HFF-Myc (cell line): ENCODE data around the gene MGAT5.

ENCODE experiments used
- DNase-seq: peaks from one replicate; pipeline ENCODE4 v3.0.0-alpha.2; 2011; ENCODE audit warnings: low read depth; ENCODE audit errors: extremely low read depth
- H3K4me3 ChIP-seq: replicated peaks from 2 replicates; pipeline ENCODE4 v1.5.1; 2011; ENCODE audit warnings: low read depth, mild to moderate bottlenecking, control low read depth, low read length
- TF ChIP-seq, protein P1 (sequence below): IDR thresholded peaks from 2 replicates; pipeline ENCODE4 v1.5.1; 2012; ENCODE audit warnings: mild to moderate bottlenecking, low read depth, low read length, control low read depth; ENCODE audit errors: missing control alignments

The MGAT5 gene

GRCh38 chr2:134377730-134378129 lies 123.9 kb downstream of the MGAT5 start:
- H3K4me3 ChIP-seq, result no peak overlapping the region
- TF ChIP-seq, protein P1, sequence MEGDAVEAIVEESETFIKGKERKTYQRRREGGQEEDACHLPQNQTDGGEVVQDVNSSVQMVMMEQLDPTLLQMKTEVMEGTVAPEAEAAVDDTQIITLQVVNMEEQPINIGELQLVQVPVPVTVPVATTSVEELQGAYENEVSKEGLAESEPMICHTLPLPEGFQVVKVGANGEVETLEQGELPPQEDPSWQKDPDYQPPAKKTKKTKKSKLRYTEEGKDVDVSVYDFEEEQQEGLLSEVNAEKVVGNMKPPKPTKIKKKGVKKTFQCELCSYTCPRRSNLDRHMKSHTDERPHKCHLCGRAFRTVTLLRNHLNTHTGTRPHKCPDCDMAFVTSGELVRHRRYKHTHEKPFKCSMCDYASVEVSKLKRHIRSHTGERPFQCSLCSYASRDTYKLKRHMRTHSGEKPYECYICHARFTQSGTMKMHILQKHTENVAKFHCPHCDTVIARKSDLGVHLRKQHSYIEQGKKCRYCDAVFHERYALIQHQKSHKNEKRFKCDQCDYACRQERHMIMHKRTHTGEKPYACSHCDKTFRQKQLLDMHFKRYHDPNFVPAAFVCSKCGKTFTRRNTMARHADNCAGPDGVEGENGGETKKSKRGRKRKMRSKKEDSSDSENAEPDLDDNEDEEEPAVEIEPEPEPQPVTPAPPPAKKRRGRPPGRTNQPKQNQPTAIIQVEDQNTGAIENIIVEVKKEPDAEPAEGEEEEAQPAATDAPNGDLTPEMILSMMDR, result no peak
- DNase-seq, result no peak

DNA sequence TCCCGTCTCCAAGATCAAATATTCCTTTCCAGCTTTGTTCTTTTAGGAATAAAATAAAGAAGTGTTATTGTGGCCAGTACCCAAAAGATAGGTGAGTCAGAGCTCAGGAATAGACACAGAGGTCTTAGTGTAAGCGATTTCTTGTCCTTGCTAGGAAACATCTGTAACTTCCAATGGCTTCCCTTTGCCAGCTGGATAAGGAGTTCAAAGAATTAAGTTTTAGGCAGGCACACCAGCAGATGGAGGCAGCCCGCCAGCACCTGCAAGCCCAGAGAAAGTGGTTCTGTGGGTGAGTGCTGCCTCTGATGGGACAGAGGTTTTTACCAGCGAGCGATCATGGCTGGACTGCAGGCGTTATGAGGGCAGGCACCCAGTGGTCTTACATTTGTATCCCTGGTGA lies 125.4 kb downstream of the MGAT5 start:
- H3K4me3 ChIP-seq, result no peak overlapping the region
- TF ChIP-seq, protein P1, result no peak
- no peak for DNase-seq

DNA sequence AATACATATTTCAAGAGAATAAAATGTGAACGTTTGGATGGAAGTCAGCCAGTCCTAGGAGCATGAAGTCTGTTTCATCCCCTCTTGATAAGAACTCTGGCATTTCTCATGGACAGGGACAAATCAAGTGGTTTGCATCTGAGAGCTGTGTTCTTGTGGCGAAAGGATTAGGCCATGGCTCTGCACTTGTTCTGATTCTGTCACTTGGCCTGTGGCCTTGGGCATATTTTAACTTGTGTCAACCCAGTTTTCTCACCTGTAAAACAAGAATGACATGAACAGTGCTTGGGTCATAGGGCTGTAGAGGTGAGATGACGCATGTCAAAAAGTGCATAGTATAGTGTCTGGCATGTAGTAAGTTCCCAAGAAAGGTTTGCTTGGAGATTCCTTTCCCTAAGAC lies 125.8 kb downstream of the MGAT5 start:
- no peak overlapping the region for H3K4me3 ChIP-seq
- DNase-seq, result no peak
- TF ChIP-seq, protein P1, result no peak

DNA sequence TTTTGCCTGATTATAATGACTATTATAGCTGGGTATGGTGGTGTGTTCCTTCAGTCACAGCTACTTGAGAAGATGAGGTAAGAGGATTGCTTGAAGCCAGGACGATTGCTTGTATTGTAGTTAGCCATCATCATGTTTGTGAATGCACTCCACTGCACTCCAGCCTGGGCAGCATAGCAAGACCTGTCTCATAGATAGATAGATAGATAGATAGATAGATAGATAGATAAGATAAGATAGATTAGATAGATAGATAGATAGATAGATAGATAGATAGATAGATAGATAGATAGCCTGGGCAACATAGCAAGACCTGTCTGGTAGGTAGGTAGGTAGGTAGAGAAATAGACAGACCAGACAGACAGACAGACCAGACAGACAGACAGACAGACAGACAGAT lies 127.3 kb downstream of the MGAT5 start:
- TF ChIP-seq, protein P1, result no peak
- no peak for DNase-seq
- no peak overlapping the region for H3K4me3 ChIP-seq

GRCh38 chr2:134384131-134384530 lies 130.3 kb downstream of the MGAT5 start:
- H3K4me3 ChIP-seq, result no peak overlapping the region
- DNase-seq, result no peak
- TF ChIP-seq, protein P1, result no peak

- no peak overlapping the region for H3K4me3 ChIP-seq
- TF ChIP-seq, protein P1, result no peak
- no peak for DNase-seq
These were observed 131.3 kb downstream of the MGAT5 start for GRCh38 chr2:134385195-134385594.

DNA sequence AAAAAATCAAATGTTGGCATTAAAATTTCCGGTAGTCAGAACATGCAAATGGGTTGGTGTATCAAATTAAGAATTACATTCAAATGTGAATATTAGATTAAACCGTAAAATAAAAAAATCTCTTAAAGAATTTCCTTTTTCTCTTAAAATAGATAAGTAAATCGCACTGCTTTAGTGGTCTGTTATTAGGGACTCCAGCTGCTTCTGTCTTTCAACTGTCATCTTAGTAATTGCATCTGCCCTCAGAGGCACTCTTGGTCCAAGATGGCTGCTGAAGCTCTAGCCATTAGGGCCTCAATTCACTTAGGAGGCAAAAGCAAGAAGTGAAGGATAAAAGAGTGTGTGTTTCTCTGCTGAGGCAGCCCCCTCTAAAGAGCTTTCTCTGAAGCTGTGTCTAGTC lies 132.4 kb downstream of the MGAT5 start:
- TF ChIP-seq, protein P1, result no peak
- H3K4me3 ChIP-seq, result no peak overlapping the region
- no peak for DNase-seq
